Stimulated activated CD4-positive, alpha-beta T cell treated with anti-CD3 and anti-CD28 coated beads, TNF-alpha, amount 100 ng/mL, for 24 hours (primary cell): ENCODE measurements around the gene CREB3L4.

ENCODE experiments used
- DNase-seq, 3 experiments: peaks; one replicate each; pipeline ENCODE4 v3.0.0-alpha.2; 2020; ENCODE audit warnings: low read depth in 3 of 3

The CREB3L4 gene

GRCh38 chr1:153937331-153937730 is 30.4 kb upstream of the CREB3L4 start:
- no peak for DNase-seq

- DNase-seq = no peak
Observed at GRCh38 chr1:153938996-153939395, 28.7 kb upstream of the CREB3L4 start.

GRCh38 chr1:153939476-153939875 is 28.2 kb upstream of the CREB3L4 start:
- no peak for DNase-seq

- DNase-seq = no peak
Observed at GRCh38 chr1:153940756-153941155, 26.9 kb upstream of the CREB3L4 start.

GRCh38 chr1:153941826-153942725 is 25.6 kb upstream of the CREB3L4 start:
- DNase-seq = no peak

GRCh38 chr1:153942766-153943549 is 24.7 kb upstream of the CREB3L4 start:
- no peak for DNase-seq

- DNase-seq = no peak
Observed at GRCh38 chr1:153944005-153944826, 23.5 kb upstream of the CREB3L4 start.

GRCh38 chr1:153944827-153945117 is 22.9 kb upstream of the CREB3L4 start:
- DNase-seq = no peak

- peak in 1 of 3 experiments; percentile 73 for DNase-seq
Observed at GRCh38 chr1:153945131-153945794, 22.4 kb upstream of the CREB3L4 start.

GRCh38 chr1:153945795-153946621 is 21.7 kb upstream of the CREB3L4 start:
- peak in 2 of 3 experiments; percentile 41 to 72 for DNase-seq

GRCh38 chr1:153946622-153947241 is 21.0 kb upstream of the CREB3L4 start, which contains the start of gene DENND4B:
Gene DENND4B (minus strand): TSS chr1:153946718. CDS start chr1:153944374, 2,344 bp downstream.
- peak in 2 of 3 experiments; percentile 58 to 75 for DNase-seq

- no peak for DNase-seq
Observed at GRCh38 chr1:153951183-153951582, 16.5 kb upstream of the CREB3L4 start.

GRCh38 chr1:153951801-153952200 is 15.9 kb upstream of the CREB3L4 start:
- no peak for DNase-seq

GRCh38 chr1:153953859-153954365 is 13.8 kb upstream of the CREB3L4 start:
- DNase-seq = no peak

- DNase-seq = no peak
Observed at GRCh38 chr1:153954826-153955225, 12.9 kb upstream of the CREB3L4 start.

GRCh38 chr1:153956997-153957715 is 10.5 kb upstream of the CREB3L4 start:
- no peak for DNase-seq

GRCh38 chr1:153957744-153958110 is 10.0 kb upstream of the CREB3L4 start:
- DNase-seq = peak in 1 of 3 experiments; percentile 39

- peak; percentile 94 to 97 (median 97) for DNase-seq
Observed at GRCh38 chr1:153958111-153958960, 9.4 kb upstream of the CREB3L4 start, which contains the start of gene CRTC2. Gene CRTC2 (minus strand): TSS chr1:153958612. CDS start chr1:153958497, 115 bp downstream.
